Measurements from ENCODE around the gene CAPN3.
A peak's percentile ranks its signal among the peaks of the same experiment; 100 is the strongest.

The CAPN3 gene

GRCh38 chr15:42359985-42360384 is 684 bp downstream of the CAPN3 start:
- DNase-seq, result no peak

GRCh38 chr15:42360535-42361112 is 1.3 kb downstream of the CAPN3 start:
- DNase-seq, result no peak

- DNase-seq, result no peak
Observed at GRCh38 chr15:42363487-42363886, 4.2 kb downstream of the CAPN3 start.

GRCh38 chr15:42363942-42364341 is 4.6 kb downstream of the CAPN3 start:
- no peak for DNase-seq

- no peak for DNase-seq
Observed at GRCh38 chr15:42364529-42364928, 5.2 kb downstream of the CAPN3 start.

GRCh38 chr15:42365921-42366550 is 6.7 kb downstream of the CAPN3 start:
- DNase-seq, result no peak

- peak; percentile 36 for DNase-seq
Observed at GRCh38 chr15:42367041-42367440, 7.7 kb downstream of the CAPN3 start.

GRCh38 chr15:42368096-42368495 is 8.8 kb downstream of the CAPN3 start:
- DNase-seq, result no peak

GRCh38 chr15:42371096-42371495 is 11.8 kb downstream of the CAPN3 start:
- no peak for DNase-seq

GRCh38 chr15:42373274-42373673 is 14.0 kb downstream of the CAPN3 start:
- no peak for DNase-seq

- no peak for DNase-seq
Observed at GRCh38 chr15:42373936-42374335, 14.6 kb downstream of the CAPN3 start.

GRCh38 chr15:42374810-42375209 is 15.5 kb downstream of the CAPN3 start:
- no peak for DNase-seq

- no peak for DNase-seq
Observed at GRCh38 chr15:42375252-42375651, 16.0 kb downstream of the CAPN3 start.

- DNase-seq, result no peak
Observed at GRCh38 chr15:42375941-42376340, 16.6 kb downstream of the CAPN3 start.

- DNase-seq, result no peak
Observed at GRCh38 chr15:42378011-42378410, 18.7 kb downstream of the CAPN3 start.

GRCh38 chr15:42384597-42384996 is 25.3 kb downstream of the CAPN3 start:
- no peak for DNase-seq

GRCh38 chr15:42385206-42385979 is 26.1 kb downstream of the CAPN3 start:
- DNase-seq, result no peak

GRCh38 chr15:42385980-42386700 is 26.8 kb downstream of the CAPN3 start:
- DNase-seq, result no peak

- DNase-seq, result no peak
Observed at GRCh38 chr15:42387603-42388002, 28.3 kb downstream of the CAPN3 start.

GRCh38 chr15:42392309-42393024 is 33.2 kb downstream of the CAPN3 start:
- no peak for DNase-seq

GRCh38 chr15:42394106-42394505 is 34.8 kb downstream of the CAPN3 start:
- DNase-seq, result no peak

GRCh38 chr15:42395838-42396237 is 36.5 kb downstream of the CAPN3 start:
- DNase-seq, result no peak

All from femur (tissue), 1 donor.